Stimulated activated CD4-positive, alpha-beta T cell treated with anti-CD3 and anti-CD28 coated beads, Interleukin-15, amount 100 ng/mL, for 24 hours (primary cell): Measurements from ENCODE around the gene PEX5L.

Experiments used
- DNase-seq: peaks from one replicate; pipeline ENCODE4 v3.0.0-alpha.2; 2020

The PEX5L gene

DNA sequence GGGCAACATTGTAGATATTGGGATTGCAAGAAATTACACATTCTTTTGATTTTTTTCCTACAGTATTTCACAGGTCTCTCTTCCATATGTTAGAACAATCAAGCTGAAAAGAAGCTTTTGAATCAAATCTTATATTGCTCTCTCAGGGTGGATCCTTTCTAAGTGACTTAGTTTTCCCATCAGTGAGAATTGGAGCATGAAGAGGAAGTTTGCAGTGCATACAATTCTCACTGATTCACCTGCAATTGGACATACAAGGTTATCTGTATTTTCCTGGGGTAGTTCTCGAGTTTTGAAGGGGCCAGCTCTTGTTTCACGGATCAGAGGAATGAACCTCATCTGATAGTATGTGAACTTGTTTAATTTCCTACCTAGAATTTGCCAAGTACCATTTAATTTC, 150.8 kb downstream of the PEX5L start:
- DNase-seq = no peak

DNA sequence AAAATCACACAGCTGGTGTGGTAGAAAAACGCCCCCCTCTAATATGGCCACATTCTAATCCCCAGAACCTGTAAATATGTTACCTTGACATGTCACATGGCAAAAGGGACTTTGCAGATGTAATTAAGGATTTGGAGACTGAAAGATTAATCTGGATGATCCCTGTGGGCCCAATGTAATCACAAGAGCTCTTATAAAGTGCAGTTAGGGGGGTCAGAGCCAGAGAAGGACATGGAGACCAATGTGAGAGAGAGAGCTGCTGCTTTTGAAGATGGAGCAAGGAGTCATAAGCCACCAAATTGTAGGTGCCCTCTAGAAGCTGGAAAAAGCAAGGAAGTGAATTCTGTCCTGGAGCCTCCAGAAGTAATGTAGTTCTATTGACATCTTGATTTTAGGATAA, 152.6 kb downstream of the PEX5L start:
- DNase-seq = no peak

DNA sequence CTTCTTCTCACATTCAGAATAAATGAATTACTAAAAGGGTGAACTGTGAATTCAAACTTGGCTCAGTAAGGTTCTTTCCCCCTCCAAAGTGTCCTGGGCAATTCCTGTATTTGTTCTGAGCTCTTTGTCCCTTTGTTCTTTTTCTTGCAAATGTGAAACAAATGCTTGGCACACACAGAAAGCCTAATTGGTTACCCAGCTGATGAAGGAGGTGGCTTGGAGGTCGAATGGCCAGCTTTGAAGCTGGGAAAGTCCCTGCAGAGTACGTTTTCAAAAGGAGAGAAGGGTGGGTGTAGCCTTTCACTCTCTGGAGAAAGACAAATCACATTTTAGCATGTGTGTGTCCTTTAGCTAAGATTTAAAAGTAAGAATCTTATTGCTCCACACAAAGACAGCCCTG, 154.4 kb downstream of the PEX5L start:
- no peak for DNase-seq

- DNase-seq = no peak
Measured at GRCh38 chr3:179881791-179882190, 154.9 kb downstream of the PEX5L start.

- no peak for DNase-seq
Measured at GRCh38 chr3:179880868-179881267, 155.9 kb downstream of the PEX5L start.

DNA sequence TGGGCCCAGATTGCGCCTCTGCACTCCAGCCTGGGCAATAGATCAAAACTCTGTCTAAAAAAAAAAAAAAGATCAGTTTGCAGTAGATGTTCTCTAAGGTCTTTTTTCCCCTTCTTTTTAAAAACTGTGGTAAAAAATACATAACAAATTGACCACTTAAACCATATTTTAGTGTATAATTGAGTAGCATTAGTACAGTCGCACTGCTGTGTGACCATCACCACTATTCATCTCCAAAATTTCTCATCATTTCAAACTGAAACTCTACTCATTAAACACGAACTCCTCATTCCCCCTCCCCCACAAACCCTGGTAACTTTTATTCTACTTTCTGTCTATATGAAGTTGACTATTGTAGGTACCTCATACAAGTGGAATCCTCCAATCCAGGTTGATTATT, 160.3 kb downstream of the PEX5L start:
- no peak for DNase-seq

DNA sequence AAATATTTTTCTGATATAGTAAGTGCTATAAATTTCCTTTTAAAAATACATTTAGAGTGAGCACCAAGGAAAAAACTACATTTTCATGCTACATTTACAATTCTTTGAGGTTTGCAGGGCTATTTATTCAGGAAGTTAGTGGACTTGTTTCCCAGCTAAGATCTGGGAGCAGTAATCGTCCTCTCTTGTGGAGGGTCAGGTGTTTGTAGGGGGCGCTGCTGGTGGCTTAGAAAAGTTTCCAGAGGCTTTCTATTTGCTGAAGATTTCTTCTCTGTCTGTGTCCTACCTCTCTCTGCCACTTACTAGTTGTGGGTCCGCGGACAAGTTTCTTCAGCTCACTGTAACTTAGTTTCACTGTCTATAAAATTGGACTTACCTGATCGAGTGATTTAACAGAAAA, 163.9 kb downstream of the PEX5L start:
- DNase-seq = no peak

DNA sequence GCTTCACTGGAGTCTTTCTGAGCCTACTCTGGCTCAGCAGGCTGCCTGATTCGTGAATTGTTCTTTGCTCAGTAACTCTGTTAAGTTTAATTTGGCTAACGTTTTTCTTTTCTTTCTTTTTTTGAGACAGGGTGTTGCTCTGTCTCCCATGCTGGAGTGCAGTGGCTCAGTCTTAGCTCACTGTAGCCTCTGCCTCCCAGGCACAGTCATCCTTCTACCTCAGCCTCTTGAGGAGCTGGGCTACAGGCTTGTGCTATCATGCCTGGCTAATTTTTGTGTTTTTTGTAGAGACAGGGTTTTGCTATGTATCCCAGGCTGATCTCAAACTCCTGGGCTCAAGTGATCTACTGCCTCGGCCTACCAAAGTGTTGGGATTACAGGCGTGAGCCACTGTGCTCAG, 165.0 kb downstream of the PEX5L start:
- no peak for DNase-seq

- DNase-seq = no peak
Measured at GRCh38 chr3:179868715-179869114, 168.0 kb downstream of the PEX5L start.

DNA sequence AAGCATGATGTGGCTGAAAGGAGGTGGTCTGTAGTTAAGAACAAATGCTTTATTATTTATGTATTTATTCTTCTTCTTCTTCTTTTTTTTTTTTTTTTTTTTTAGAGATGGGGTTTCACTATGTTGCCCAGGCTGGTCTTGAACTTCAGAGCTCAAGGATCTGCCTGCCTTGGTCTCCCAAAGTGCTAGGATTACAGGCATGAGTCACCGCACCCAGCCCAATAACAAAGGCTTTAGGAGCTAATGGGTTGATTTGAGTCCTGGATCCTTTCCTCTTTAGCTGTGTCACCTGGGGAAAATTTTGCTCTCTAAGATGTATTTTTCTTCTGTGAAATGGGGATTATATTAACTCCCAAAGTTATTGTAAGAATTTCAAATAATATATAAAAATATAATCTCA, 168.8 kb downstream of the PEX5L start:
- DNase-seq = no peak

DNA sequence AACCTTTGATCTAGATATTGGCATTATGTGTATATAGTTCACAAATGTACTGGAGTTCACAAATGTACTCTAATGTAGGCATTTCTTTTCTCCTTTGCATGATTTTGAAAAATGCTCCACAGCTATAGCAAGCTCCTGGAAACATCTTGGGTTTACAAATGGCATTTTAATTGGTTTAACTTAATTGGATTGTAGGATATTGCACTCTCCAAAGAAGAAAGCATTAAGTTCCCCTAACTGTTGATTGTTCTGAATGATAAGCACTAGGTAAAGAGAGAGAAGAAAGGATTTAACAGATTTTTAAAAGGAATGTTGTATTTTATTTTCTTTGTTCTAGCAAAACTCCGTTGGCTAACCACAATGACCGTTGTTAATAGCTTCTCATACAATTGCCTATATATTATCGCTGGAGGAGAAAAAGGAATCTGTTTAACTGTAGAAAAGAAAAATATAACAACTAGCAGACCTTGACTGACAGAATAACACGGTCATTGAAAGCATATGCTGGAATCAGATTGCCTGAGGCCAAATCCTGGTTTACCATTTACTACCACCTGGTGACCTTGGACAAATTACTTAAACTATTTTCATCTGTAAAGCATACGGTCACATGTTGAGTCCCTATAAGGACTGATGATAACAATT, 170.8 kb downstream of the PEX5L start:
- no peak for DNase-seq

DNA sequence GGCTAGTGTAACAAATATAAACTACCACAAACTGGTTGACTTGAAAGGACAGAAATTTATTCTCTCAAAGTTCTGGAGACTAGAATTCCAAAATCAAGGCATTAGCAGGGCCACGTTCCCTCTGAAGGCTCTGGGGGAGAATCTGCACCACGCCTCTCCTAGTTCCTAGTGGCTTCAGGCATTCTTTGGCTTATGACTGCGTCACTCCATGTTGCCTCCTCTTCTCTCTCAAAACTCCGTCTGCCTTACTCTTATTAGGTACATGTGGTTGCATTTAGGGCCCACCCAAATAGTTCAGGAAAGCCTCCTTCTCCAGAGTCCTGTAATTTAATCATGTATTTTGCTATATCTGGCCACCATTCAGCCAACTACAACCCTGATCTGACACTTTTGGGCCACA, 174.8 kb downstream of the PEX5L start:
- no peak for DNase-seq

GRCh38 chr3:179861292-179861691, 175.4 kb downstream of the PEX5L start:
- DNase-seq = no peak

DNA sequence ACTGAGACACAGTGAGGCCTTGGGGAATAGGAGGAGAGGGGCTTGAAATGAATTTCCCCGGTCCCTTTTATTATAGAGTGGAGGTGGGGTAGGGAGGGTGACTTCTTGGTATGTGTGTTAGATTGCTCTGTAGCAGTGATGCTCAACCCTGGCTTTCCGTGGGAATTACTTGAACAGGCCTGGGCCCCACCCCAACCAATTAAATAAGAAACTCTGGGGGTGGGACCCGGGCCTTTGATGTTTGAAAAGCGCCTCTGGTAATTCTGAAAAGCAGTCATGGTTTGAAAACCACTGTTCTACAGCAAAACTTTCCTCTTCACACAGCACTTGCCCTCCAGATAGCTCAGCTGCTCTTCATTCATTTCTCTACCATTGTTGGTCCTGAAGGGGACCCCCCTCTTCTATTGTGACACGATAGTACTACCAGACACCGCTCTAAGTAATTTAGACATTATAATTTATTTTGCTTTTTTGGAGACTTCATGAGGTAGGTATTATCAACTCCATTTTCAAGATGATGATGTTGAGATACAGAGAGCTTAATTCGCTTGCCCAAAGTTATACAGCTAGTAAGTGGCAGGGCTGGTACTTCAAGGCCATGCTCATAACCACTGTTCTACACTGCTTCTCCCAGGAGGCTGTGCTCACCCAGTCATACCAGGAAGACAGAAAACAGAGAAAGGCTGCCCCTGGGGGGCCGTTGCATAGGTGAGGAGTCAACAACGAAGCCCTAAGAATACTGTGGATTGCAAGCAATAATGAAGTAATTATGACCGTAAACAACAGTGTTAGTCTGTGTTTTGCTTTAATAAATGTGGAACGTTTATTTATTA, 176.2 kb downstream of the PEX5L start:
- DNase-seq = peak; percentile 11

GRCh38 chr3:179853176-179853575, 183.6 kb downstream of the PEX5L start:
- DNase-seq = no peak

GRCh38 chr3:179852142-179852905, 184.4 kb downstream of the PEX5L start:
- no peak for DNase-seq

DNA sequence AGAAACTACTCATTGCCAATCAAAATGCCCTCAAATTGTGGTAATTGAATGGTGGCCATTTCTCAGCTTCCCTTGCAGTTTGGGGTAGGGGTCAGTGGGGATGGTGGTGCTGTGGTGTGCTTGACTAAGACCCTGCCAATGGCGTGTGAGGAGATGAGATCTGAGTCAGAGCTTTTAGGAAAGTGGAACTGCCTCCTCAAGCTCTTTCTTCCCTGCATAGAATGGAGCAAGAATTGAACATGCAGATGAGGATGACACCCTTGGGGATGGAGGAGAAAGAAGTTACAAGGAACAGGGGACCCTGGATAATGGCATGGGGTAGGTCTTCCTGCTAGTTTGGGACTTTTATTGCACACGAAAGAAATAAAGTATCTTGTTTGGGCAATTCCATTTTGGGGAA, 188.0 kb downstream of the PEX5L start:
- DNase-seq = no peak

DNA sequence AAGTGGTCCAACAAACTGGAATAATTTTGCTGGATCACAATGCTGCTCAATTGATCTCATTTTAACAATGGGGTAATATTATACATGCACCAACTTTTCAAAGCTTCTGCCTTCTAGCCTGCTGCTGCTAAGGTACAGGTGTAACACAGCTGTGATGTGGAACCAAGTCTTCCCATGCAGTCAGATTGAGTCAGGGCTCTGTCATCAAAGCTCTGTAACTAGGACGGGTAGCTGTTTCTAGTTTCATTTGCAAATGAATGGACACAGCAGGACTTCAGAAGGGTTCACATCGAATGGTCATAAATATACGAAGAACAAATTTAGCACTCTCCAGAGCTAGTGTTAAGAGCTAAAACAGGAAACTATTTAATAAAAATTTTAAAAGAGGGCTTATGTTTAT, 194.7 kb downstream of the PEX5L start:
- no peak for DNase-seq

- DNase-seq = no peak
Measured at GRCh38 chr3:179840985-179841384, 195.8 kb downstream of the PEX5L start.

DNA sequence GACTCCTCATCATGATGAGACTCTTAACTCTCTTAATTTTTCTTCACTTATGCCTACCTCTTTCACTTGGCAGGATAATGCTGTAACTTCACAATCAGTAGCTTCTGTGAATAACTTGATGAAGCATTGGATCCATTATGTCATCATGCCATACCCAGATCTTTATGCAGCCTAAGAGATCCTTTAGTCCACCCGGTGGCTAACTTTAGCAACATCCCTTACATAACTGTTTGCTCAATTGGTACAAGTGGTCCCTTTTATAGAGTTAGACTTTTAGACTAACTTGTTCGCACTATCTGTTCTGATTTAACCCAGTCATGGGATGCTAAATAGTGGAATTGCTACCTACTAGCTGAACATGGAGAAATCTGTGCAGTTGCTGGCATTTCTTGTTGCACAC, 199.4 kb downstream of the PEX5L start:
- no peak for DNase-seq

DNA sequence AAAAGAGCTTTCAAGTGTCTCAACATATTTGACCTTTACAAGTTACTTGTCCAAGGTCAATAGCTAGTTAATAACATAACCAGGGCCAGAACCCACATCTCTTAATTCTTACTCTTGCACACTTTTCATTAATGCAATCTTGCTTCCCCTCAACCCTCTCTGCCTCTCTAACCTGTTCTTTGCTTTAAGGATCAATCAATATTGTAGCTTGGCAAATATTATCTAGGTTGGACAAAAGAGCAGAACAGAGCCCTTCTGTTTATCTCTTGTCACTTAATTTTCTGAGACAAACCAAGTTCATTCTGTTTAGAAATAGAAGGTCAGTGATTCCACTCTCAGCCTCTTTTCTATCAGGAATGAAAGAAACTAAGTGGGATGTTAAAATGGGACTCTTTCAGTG, 203.4 kb downstream of the PEX5L start:
- no peak for DNase-seq

- no peak for DNase-seq
Measured at GRCh38 chr3:179832333-179832854, 204.3 kb downstream of the PEX5L start.

DNA sequence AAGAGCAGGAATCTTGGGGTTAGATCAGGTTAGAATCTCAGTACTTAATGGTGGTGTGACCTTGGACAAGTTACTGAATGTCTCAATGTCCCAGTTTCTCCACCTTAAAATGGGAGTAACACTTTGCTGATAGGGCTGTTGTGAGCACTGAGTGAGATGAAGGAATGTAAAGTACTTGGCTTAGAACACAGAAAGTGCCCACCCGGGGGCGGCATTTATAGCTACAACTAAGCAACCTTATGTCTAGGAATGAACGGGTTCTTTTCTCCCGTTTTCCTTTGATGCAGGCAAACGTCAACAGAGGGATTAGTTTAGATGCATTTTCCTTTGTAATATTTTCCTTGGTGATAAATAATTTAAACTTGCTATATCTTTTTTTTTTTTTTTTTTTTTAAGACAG, 207.3 kb downstream of the PEX5L start:
- DNase-seq = no peak

GRCh38 chr3:179828738-179829137, 208.0 kb downstream of the PEX5L start:
- DNase-seq = no peak
